GM12878 (cell line): Measurements from ENCODE around the gene SPG7. TPM values are rescaled to one million over a fixed set of nuclear protein-coding genes. Genes with fewer than 3 reads are reported as not detected.
A peak's percentile ranks its signal among the peaks of the same experiment; 100 is the strongest.

Source experiments
- BCLAF1 ChIP-seq: fragments of 450-650 bp; IDR thresholded peaks from 2 replicates; pipeline ENCODE4 v1.6.1; 2017; ENCODE audit warnings: antibody characterized with exemption, mild to moderate bottlenecking, moderate library complexity
- BHLHE40 ChIP-seq, 2 experiments: fragments of 450-650 bp in 1 of 2; IDR thresholded peaks; 2 replicates each; pipeline ENCODE4 v1.6.1; 2011 to 2017; ENCODE audit warnings: low read depth in 2 of 2, borderline replicate concordance in 1 of 2, improper control_type of control experiment in 1 of 2, low read length in 1 of 2, mild to moderate bottlenecking in 1 of 2
- CEBPZ ChIP-seq: fragments of 150-350 bp; IDR thresholded peaks from 2 replicates; pipeline ENCODE4 v1.6.1; 2016; ENCODE audit warnings: low read depth, low read length
- ETV6 ChIP-seq, 2 experiments: fragments of 450-650 bp in 1 of 2; IDR thresholded peaks in 1 of 2; conservative IDR thresholded peaks in 1 of 2; 2 replicates each; pipeline ENCODE4 v1.6.1; 2014; ENCODE audit warnings: antibody characterized with exemption in 1 of 2, borderline replicate concordance in 1 of 2, low read depth in 1 of 2, mild to moderate bottlenecking in 1 of 2, moderate library complexity in 1 of 2
- MTA3 ChIP-seq: IDR thresholded peaks from 2 replicates; pipeline ENCODE4 v1.6.1; 2012; ENCODE audit warnings: low read length, inconsistent platforms, borderline replicate concordance
- MXI1 ChIP-seq: fragments of 150-350 bp; IDR thresholded peaks from 2 replicates; pipeline ENCODE4 v1.6.1; 2011; ENCODE audit warnings: low read depth, mild to moderate bottlenecking, inconsistent platforms, low read length, improper control_type of control experiment
- NBN ChIP-seq: fragments of 450-650 bp; IDR thresholded peaks from 2 replicates; pipeline ENCODE4 v1.6.1; 2016
- RELB ChIP-seq: fragments of 450-650 bp; IDR thresholded peaks from 2 replicates; pipeline ENCODE4 v1.6.1; 2017; ENCODE audit warnings: low read depth, mild to moderate bottlenecking, moderate library complexity
- SREBF1 ChIP-seq: IDR thresholded peaks from 2 replicates; pipeline ENCODE4 v1.6.1; 2012; ENCODE audit warnings: mild to moderate bottlenecking, low read length
- SRF ChIP-seq, 2 experiments: IDR thresholded peaks; 2 replicates each; pipeline ENCODE4 v1.6.1; 2011; ENCODE audit warnings: low read depth in 2 of 2, low read length in 2 of 2, mild to moderate bottlenecking in 1 of 2, moderate library complexity in 1 of 2
- TCF7 ChIP-seq: IDR thresholded peaks from 2 replicates; pipeline ENCODE4 v1.6.1; 2014; ENCODE audit warnings: antibody characterized with exemption, borderline replicate concordance
- ZBTB33 ChIP-seq: fragments of 450-650 bp; IDR thresholded peaks from 2 replicates; pipeline ENCODE4 v1.6.1; 2017; ENCODE audit warnings: mild to moderate bottlenecking
- ZNF274 ChIP-seq: IDR thresholded peaks from one replicate; pipeline ENCODE4 v1.8.0; 2011; ENCODE audit not compliant: insufficient read length, insufficient read depth
- ZNF592 ChIP-seq: fragments of 450-650 bp; IDR thresholded peaks from 2 replicates; pipeline ENCODE4 v1.6.1; 2017; ENCODE audit warnings: mild to moderate bottlenecking, moderate library complexity
- polyA plus RNA-seq, 11 experiments: library from polyadenylated mRNA; depleted of rRNA in 4 of 11; unstranded in 6 of 11; stranded (reverse) in 5 of 11; fragments of >200 nt; fragmentation: Nextera tagmentation in 4 of 11; fragmentation: Illumina TruSeq in 1 of 11; extraction: Ambion mirVana in 4 of 11; extraction: Trizol in 1 of 11; gene quantifications; 1 replicate in 1 of 11; 2 replicates in 10 of 11; pipeline versions ENCODE4 v1.2.1 to v1.2.3, GENCODE V29; 2011 to 2016; ENCODE audit warnings: inconsistent platforms in 2 of 11, missing spikeins in 2 of 11, low read depth in 1 of 11
- total RNA-seq, 4 experiments: library from RNA; depleted of rRNA in 3 of 4; stranded (reverse); fragments of >200 nt in 3 of 4; fragmentation: Illumina TruSeq in 1 of 4; extraction: Trizol in 1 of 4; gene quantifications; 2 replicates each; pipeline versions ENCODE4 v1.2.1 to v1.2.3, GENCODE V29; 2013 to 2021

Gene SPG7
- total and polyA plus RNA-seq, 10 of the 15 experiments (the other 5 are each of a cell fraction or from before 2014, with no cell fraction given): 5.9 to 75.9 (median 52.5) TPM

- peak; percentile 91 for TF ChIP-seq CEBPZ
- peak; percentile 60 for TF ChIP-seq MXI1
- no peak for TF ChIP-seq NBN
- no peak for TF ChIP-seq ETV6 (conservative IDR thresholded peaks at IDR 0.05 in 1 of 2, IDR thresholded peaks at IDR 0.05 in 1 of 2; ENCODE audit: borderline replicate concordance in 1 of 2, low read depth in 1 of 2)
- no peak for TF ChIP-seq SREBF1
- TF ChIP-seq ZNF592: no peak
- peak; percentile 50; the same call in 1 of the 2 replicates for TF ChIP-seq RELB
- no peak for TF ChIP-seq BCLAF1
- no peak for TF ChIP-seq SRF (IDR thresholded peaks at IDR 0.05; ENCODE audit: low read depth in 2 of 2, low read length in 2 of 2)
- TF ChIP-seq TCF7: no peak
- peak; percentile 68 to 87; a peak in 3 of 4 replicates for TF ChIP-seq BHLHE40 (IDR thresholded peaks at IDR 0.05; ENCODE audit: borderline replicate concordance in 1 of 2, low read depth in 2 of 2, low read length in 1 of 2)
- TF ChIP-seq MTA3: no peak
- no peak for TF ChIP-seq ZNF274
- TF ChIP-seq ZBTB33: no peak
These were observed 17.6 kb upstream of the SPG7 start, which contains the start of gene ANKRD11 (continued) for GRCh38 chr16:89490439-89491237.
